ENCODE data around the gene MAOA.
"Not testable (repeated sequence)": the region's sequence is repeated elsewhere in the genome, so short reads cannot be mapped to it uniquely, and the experiment has no call there.

MAOA gene

DNA sequence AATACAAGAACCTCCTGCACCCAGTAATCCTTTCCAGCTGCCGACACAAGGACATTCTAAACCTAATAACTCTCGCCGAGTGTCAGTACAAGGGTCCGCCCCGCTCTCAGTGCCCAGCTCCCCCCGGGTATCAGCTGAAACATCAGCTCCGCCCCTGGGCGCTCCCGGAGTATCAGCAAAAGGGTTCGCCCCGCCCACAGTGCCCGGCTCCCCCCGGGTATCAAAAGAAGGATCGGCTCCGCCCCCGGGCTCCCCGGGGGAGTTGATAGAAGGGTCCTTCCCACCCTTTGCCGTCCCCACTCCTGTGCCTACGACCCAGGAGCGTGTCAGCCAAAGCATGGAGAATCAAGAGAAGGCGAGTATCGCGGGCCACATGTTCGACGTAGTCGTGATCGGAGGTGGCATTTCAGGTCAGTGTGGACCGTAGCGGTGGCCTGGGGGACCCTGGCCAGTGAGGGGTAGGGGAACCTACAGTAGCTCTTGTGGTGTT lies at the start of gene MAOA:
TSS of gene MAOA (plus strand) at position 295 of the 490 bp plus-strand sequence. CDS start at position 338, 43 bp downstream.
- no peak for DNase-seq (ENCODE audit: low read depth)

GRCh38 chrX:43612400-43612799 lies 43.7 kb upstream of the MAOA start:
- DNase-seq (ENCODE audit: low read depth): no peak

- DNase-seq (ENCODE audit: low read depth): no peak
Measured at GRCh38 chrX:43615660-43616059, 40.4 kb upstream of the MAOA start.

- no peak for DNase-seq (ENCODE audit: low read depth)
Measured at GRCh38 chrX:43618366-43619205, 37.5 kb upstream of the MAOA start.

DNA sequence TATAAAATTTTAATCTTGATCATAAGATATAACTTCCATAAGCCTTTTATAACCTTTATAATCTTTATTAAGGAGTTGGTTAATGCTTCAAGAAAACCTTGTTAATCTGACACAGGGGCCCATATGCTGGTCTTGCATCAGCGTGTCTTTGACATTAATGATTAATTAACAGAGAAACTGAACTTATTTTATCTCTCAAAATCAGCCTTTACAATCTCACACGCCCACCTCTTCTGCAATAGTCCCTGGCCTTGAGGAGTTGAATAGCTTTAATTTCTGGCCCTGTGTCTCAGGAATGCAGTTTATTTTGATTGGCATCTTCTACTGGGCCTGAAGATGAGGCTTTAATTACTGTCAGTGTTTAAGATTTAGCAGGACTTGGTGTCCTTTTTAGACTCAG lies 36.2 kb upstream of the MAOA start:
- not testable (repeated sequence) for DNase-seq (ENCODE audit: low read depth)

DNA sequence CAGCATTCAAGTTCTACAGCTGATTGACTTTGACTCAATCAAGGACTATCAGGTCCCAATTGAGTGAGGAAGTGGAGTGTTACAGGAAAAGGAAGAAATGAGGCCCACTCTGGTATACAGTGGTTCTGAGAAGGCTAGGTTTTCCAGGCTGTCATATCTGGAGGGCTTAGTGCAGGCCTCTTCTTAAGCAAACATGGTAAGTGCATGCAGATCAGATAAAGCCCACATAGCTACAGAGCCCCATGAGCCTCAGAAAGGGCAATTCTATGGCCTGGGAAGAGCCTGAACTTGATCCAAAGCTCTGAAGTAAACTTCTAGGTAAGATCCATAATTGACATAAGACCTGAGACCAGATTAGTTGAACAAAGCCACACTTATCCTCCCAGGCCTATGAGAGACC lies 29.0 kb upstream of the MAOA start:
- no peak for DNase-seq (ENCODE audit: low read depth)

- DNase-seq (ENCODE audit: low read depth): no peak
Measured at GRCh38 chrX:43627669-43628068, 28.4 kb upstream of the MAOA start.

DNA sequence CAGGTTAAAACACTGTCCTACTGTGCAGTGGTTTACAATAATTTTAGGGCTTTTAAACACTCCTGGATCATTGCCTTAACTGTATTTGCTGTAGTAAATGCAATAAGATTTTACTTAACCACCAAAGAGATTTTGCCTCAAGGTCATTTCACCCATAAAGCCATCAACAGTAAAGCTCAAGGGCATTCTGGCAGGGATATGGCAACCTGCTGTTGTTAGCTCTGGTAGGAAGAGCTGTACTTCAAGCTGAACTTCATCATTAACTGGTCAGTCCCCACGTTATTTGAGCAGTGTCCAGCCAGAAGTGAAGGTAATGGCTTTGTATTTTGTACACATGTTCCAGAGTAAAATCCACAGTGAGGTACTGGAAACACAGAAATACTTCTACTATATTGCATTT lies 26.9 kb upstream of the MAOA start:
- no peak for DNase-seq (ENCODE audit: low read depth)

DNA sequence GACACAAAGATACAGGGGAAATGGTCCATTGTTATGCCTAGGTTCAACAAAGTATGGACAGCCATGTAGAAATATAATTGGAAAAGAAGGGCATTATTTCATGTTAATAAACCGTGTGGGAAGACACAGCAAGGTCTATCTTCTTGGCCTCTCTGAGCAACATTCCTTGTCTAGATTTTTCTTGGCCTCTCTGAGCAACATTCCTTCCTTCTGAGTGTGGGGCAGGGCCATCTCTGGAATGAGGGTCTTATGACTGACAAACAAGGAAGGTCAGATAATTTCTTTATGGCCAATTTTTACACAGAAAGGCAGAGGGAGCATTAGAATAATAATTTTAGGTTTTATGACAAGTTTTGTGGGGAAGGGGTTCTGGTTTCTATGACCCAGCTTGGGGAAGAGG lies 24.3 kb upstream of the MAOA start:
- DNase-seq (ENCODE audit: low read depth): no peak

DNA sequence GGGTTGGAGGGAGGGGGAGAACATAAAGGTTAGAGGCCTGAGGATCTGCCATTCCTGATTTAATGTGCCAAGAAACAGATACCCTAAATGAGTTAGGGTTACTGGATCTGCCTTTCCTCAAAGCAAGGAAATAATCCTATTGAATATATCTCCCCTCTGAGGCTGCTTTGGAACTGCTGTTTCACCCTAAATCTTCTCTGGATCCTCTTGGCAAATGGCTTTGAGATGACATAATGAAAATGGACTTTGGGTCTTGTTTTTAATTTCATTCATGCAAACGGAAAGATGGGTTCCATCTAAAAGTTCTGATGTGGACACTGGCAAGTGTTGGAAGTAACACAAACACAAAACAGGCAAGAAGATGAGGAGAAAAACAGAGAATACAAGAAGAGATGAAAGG lies 23.0 kb upstream of the MAOA start:
- no peak for DNase-seq (ENCODE audit: low read depth)

- DNase-seq (ENCODE audit: low read depth): no peak
Measured at GRCh38 chrX:43633757-43634156, 22.3 kb upstream of the MAOA start.

GRCh38 chrX:43640482-43640881 lies 15.6 kb upstream of the MAOA start:
- DNase-seq (ENCODE audit: low read depth): no peak

- no peak for DNase-seq (ENCODE audit: low read depth)
Measured at GRCh38 chrX:43641691-43642090, 14.4 kb upstream of the MAOA start.

DNA sequence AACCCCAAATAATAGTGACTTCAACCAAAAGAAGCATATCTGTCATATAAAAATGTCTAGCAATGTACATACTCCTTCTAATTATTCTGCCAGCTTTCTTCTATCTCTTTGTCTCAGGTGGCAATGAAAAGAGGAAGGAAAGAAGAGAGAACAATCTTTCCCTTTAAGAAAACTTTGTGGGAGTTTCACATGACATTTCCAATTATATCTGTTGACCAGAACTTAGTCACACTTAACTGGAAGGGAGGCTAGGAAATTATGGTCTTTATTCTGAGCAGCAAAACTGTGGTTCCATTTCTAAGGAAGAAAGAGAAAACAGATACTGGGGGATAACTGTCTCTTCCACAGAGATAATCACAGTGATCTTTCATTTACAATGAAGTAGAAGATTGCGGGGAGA lies 12.9 kb upstream of the MAOA start:
- no peak for DNase-seq (ENCODE audit: low read depth)

- no peak for DNase-seq (ENCODE audit: low read depth)
Measured at GRCh38 chrX:43643662-43644061, 12.4 kb upstream of the MAOA start.

DNA sequence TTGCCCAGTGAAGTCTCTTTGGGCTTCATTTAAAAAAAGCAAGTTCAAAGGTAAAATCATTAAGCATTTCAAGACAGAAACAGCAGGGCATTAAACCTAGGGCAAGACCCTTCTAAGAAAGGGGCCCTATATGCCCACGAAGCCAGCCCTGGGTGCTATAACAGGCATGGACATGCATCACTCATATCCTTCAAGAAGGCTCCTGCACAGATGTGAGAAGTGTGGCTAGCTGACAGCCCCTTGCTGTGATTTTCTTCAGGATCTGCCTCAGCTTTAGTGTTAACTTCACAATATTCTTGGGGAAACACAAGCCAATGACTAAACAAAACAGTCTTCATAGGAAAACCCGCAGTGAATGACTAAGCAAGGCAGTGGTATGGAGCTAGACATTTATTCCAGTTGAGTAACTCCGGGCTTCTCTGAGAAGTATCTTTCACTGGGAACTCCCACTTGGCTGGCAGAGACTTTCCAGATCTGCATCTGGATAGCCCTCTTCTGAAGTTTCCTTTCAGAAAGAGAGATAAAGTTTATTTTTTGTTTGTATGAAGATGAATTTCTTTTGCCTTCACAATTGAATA lies 11.9 kb upstream of the MAOA start:
- DNase-seq (ENCODE audit: low read depth): no peak

DNA sequence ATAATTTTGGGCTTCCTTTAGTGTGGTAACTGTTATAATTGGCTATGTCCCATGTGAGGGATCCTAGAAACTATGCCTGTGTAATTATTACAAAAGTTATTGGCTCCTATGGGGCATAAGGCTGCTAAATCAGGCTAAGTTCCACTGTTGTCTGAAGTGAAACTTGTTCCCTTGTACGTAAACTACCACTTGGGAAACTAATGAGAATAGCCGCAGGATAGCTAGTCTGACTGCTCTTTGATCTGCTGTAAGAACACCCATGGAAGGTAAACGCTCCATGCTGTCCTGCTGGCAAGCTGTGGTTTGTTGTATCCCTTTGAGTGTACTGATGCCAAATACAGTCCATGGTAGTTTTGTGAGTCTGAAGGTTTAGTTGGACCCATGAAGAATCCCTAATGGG lies 9.3 kb upstream of the MAOA start:
- DNase-seq (ENCODE audit: low read depth): no peak

GRCh38 chrX:43654431-43655150 lies 1.5 kb upstream of the MAOA start:
- DNase-seq (ENCODE audit: low read depth): peak; percentile 81

DNA sequence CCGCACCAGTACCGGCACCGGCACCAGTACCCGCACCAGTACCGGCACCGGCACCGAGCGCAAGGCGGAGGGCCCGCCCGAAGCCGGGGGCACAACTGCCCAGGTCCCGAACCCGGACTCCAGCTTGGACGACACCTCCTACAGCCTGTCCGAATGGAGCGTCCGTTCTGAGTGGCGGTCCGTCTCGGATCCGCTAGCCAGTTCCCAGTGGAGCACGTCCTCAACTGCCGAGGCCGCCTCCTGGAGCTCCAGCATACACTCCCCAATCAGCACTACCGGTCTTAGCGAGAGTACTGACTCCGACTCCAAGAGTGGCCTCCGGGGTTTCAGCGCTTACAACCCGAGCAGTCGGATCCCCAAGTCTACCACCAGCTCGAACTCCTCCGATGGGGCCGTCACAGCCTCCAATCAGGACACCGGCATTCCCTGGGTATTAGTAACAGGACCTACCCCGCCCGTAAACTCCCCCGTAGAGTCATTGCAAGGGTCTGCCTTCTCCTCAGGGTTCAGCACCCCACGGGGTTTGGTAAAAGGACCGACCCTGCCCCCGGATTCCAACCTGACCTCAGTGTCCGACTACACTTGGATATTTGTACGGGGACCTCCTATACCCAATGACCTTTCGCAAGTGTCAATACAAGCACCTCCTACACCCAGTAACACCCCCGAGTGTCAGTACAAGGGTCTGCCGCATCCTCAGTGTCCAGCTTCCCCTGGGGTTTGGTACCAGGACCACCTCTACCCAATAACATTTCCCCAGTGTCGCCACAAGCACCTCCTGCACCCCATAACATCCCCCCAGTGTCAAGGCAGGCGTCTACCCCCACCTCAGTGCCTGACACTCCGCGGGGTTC lies 721 bp upstream of the MAOA start:
- DNase-seq (ENCODE audit: low read depth): no peak

DNA sequence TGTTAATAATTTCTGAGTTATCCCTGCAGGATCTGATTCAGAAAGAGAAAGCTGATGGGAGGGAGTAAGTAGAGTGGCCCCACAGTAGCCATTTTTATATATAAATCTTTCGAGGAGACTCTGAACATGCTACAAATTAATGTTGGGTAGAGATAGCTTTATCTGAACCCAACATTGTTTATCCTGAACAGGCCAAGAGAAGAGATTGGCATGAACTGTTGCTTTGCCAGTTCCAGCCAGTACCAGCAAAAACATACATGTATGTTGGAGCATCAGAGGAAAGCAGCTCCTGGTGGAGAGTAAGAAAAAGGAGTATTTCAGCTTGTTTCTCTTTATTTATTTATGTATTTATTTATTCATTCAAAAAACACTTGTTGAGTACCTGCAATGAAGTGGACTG lies 1.6 kb downstream of the MAOA start:
- DNase-seq (ENCODE audit: low read depth): no peak

DNA sequence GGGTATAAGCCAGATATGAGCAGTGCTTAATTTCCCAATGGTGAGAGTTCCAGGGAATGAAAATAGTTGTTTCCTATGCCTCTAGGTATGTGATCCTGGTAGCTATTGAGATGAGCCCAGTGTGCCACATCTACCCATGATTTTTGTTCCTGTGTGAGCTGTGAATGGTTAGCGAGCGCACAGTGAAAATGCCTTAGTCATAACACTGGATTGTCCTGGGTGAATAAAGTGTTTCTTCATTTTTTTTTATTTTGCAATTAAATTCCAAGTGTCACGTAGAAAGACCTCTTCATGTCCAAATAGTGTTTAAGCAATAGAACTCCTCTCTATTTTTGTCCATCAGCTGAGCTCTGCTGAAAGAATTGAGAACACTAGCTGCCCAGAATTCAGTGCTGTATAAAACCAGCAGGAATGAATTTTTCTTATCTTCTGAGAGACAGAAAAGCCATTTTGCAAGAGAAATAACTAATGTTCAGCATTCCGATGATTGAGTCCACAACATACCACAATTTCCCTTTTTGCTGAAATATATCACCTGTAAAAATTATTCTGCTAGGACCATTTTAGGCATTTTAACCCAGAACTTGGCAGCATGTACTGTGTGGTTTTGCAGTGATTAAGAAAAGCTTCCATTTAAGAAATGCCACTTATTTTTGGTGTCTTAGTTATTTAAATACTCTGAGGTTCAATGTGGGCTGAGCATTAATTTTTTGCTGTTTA lies 5.6 kb downstream of the MAOA start:
- DNase-seq (ENCODE audit: low read depth): no peak

Data from CMK (cell line).